ENCODE data around the gene NKX2-1. TPM values are rescaled to one million over a fixed set of nuclear protein-coding genes. Genes with fewer than 3 reads are reported as not detected.

Gene NKX2-1
- not detected for total RNA-seq (ENCODE audit: unreplicated experiment)
- long read RNA-seq = 0 reads

DNA sequence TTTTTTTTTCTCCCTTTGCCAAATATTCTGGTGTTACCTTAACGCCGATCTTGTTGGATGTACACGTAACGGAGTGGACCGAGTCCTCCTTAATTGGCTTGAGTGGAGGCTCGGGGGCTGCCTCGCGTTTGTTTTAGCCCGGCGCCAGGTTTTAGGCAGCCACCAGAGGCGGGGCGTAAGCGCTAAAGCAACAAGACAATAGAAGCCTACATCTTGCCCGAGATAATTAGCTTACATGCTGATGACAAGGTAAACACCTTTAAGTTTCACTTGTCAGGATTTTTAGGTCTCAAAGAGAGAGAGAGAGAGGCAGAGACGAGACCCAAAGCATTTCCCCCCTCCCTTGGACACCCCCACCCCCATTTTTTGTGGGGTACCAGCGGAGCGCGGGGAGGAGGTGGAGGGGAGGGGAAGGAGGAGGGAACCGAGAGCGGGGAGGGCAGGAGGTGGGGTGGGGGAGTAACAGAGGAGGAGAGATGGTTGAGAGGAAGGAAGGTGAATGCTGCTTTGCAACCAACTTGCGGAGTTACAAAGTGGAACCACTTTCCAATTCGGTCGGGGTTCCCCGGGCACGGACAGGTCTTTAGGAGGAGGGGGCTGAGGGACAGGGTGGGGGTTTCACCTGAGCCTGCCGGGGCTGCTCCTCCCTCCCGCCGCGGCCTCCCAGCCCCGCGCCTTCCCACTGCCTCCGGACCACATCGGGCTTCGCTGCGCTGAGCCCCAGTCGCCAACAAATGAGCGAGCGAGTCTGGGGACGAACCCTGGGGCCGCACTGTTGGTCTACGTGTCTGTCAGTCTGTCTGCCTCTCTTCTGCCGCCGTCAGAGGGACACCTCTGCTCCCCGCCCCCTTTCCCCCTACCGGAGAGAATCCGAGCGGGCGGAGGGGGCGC lies at the start of gene NKX2-1:
NKX2-1 (minus strand) TSS at position 802 of the 891 bp plus-strand sequence; CDS start at position 699, 103 bp downstream.
- Mint-ChIP-seq H3K9me3 (ENCODE audit: unreplicated experiment) (no peaks in the 10 kb centered on the region), H3K4me1 (ENCODE audit: unreplicated experiment) (peaks cover 24% of the 10 kb centered on the region), H3K27me3 (ENCODE audit: unreplicated experiment) (peaks cover 46% of the 10 kb centered on the region), H3K36me3 (ENCODE audit: low read depth, unreplicated experiment) (no peaks in the 10 kb centered on the region), H3K4me3 (ENCODE audit: unreplicated experiment) (peak within 1 kb of the TSS; percentile 62), H3K27ac (ENCODE audit: unreplicated experiment) (no peak within 1 kb of the TSS)
- TF ChIP-seq, protein P1, sequence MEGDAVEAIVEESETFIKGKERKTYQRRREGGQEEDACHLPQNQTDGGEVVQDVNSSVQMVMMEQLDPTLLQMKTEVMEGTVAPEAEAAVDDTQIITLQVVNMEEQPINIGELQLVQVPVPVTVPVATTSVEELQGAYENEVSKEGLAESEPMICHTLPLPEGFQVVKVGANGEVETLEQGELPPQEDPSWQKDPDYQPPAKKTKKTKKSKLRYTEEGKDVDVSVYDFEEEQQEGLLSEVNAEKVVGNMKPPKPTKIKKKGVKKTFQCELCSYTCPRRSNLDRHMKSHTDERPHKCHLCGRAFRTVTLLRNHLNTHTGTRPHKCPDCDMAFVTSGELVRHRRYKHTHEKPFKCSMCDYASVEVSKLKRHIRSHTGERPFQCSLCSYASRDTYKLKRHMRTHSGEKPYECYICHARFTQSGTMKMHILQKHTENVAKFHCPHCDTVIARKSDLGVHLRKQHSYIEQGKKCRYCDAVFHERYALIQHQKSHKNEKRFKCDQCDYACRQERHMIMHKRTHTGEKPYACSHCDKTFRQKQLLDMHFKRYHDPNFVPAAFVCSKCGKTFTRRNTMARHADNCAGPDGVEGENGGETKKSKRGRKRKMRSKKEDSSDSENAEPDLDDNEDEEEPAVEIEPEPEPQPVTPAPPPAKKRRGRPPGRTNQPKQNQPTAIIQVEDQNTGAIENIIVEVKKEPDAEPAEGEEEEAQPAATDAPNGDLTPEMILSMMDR (IDR thresholded peaks at IDR 0.05; ENCODE audit: unreplicated experiment) = no peak
- no peak for DNase-seq (ENCODE audit: low spot score)

DNA sequence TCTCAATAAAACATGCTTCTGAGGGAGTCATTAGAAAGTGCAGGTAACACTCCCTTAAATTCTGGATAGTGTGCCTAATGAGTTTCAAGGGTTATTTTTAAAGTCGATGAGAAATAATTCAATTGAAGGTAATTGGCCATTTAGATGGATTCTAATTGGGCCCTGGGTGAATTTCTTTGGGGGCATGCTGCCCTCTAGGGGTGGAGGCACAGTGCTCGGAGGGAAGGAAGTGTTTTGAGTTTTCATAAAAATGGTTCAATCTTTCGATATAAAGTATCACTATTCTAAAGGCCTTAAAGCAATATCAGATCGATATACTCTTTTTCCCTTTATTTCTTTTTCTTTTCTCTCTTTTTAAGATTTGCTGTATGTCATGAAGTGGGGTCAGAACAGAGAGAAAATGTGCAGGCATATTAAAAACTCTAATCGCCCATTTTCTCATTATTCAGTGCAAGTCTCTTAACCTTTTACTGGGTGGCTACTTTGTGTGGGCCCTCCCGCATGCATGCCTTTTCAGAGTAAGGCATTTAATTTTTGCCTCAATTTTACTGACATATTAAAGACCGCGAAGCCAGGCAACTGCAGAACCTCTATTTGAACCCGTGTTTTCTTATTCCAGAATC lies 36.9 kb upstream of the NKX2-1 start:
- Mint-ChIP-seq H3K4me3 (ENCODE audit: unreplicated experiment) (no peak overlapping the region), H3K4me1 (ENCODE audit: unreplicated experiment) (no peaks in the 10 kb centered on the region), H3K36me3 (ENCODE audit: low read depth, unreplicated experiment) (no peaks in the 10 kb centered on the region), H3K9me3 (ENCODE audit: unreplicated experiment) (no peaks in the 10 kb centered on the region), H3K27ac (ENCODE audit: unreplicated experiment) (no peak overlapping the region), H3K27me3 (ENCODE audit: unreplicated experiment) (peaks cover 2% of the 10 kb centered on the region)
- TF ChIP-seq, protein P1 (IDR thresholded peaks at IDR 0.05; ENCODE audit: unreplicated experiment) = peak; percentile 31
- peak; percentile 47 for DNase-seq (ENCODE audit: low spot score)

DNA sequence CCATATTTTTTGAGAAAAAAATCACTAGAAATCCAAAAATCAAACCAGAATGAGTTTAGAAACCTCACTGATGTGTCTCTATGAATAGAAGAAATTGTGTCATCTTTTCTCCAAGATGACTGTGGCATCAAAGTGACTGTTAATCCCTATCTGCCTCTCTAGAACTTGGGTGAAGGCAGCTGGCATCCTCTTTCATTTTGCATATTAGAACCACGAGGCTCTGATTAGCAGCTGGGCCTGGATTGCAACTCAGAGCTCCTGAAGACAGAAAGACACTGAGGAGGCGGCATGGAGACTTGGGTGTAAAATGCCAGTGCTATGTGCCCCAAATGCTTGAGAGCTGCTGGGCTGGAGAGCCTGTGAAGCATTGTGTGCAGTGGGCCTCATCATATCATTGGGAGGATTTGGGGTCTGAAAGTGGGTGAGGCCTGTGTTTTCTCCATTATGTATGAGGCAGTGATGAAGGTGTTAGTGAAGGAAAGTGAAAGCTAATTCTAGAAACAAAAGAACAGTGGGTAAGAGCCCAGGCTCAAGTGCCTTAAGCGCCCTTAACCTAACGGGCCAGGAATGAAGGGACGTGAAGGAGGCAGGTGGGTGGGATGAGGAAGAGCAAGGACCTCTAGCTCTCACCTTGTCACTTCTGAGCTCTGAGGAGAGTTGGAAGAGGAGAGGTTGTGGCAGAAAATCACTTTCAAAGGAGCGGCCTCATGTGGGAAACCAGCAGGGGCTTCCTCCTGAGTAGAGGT lies 36.1 kb upstream of the NKX2-1 start:
- H3K27ac Mint-ChIP-seq (ENCODE audit: unreplicated experiment) = no peak overlapping the region
- H3K9me3 Mint-ChIP-seq (ENCODE audit: unreplicated experiment) = no peaks in the 10 kb centered on the region
- H3K4me1 Mint-ChIP-seq (ENCODE audit: unreplicated experiment) = no peaks in the 10 kb centered on the region
- H3K4me3 Mint-ChIP-seq (ENCODE audit: unreplicated experiment) = no peak overlapping the region
- no peaks in the 10 kb centered on the region for H3K36me3 Mint-ChIP-seq (ENCODE audit: low read depth, unreplicated experiment)
- H3K27me3 Mint-ChIP-seq (ENCODE audit: unreplicated experiment) = peaks cover 2% of the 10 kb centered on the region
- no peak for DNase-seq (ENCODE audit: low spot score)
- TF ChIP-seq, protein P1 (IDR thresholded peaks at IDR 0.05; ENCODE audit: unreplicated experiment) = no peak

DNA sequence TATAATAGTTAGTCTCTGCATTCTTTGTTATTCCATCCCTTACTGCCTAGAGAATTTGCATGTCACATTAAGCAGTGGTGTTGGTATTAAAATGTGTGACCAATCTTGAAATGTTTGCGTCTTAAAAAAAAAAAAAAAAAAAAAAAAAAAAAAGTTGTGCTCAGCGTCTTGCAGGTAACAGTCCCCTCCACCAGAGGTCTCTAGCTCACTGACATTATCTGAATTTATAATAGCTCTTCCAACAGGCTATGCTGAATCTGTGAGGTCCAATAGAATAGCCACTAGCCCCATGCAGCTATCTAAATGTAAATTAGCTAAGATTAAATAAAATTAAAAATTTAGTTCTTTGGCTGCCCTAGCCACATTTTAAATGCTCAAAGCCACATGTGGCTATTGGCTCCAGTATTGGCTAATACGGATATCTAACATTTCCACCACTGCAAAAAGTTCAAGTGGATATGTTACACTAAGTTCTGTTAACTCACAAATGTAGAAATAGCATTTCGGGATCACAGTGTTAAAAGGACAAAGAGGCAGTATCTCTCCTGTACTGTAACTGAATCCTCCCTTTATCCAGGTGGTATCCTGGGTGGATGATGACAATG lies 33.7 kb upstream of the NKX2-1 start:
- no peak for DNase-seq (ENCODE audit: low spot score)
- H3K27me3 Mint-ChIP-seq (ENCODE audit: unreplicated experiment) = peaks cover 2% of the 10 kb centered on the region

More for the DNA sequence above, 33.7 kb upstream of the NKX2-1 start:
- Mint-ChIP-seq H3K4me3 (ENCODE audit: unreplicated experiment) (no peak overlapping the region), H3K27ac (ENCODE audit: unreplicated experiment) (no peak overlapping the region), H3K4me1 (ENCODE audit: unreplicated experiment) (no peaks in the 10 kb centered on the region), H3K36me3 (ENCODE audit: low read depth, unreplicated experiment) (no peaks in the 10 kb centered on the region), H3K9me3 (ENCODE audit: unreplicated experiment) (no peaks in the 10 kb centered on the region)
- TF ChIP-seq, protein P1 (IDR thresholded peaks at IDR 0.05; ENCODE audit: unreplicated experiment) = peak; percentile 73

All from endothelial cell (in vitro differentiated cells).